Liver (tissue), 9 donors: ENCODE results near the gene SRGAP1. TPM values are rescaled to one million over a fixed set of nuclear protein-coding genes. Genes with fewer than 3 reads are reported as not detected.

Source experiments
- DNase-seq: peaks from one replicate; pipeline ENCODE4 v3.0.0-alpha.2; 2017; ENCODE audit warnings: low spot score
- H3K27ac ChIP-seq, 2 donors: one replicate each; pipeline ENCODE4 v1.7.0; 2013; ENCODE audit warnings: inconsistent platforms in 2 of 2, low read length in 2 of 2, control low read depth in 1 of 2, low read depth in 1 of 2, mild to moderate bottlenecking in 1 of 2
- H3K27me3 ChIP-seq, 4 donors: one replicate each; pipeline versions ENCODE4 v1.6.1 to v1.7.0; 2013; ENCODE audit warnings: low read length in 3 of 4, inconsistent platforms in 1 of 4, mild to moderate bottlenecking in 1 of 4, moderate library complexity in 1 of 4; ENCODE audit not compliant: control insufficient read depth in 4 of 4, insufficient read depth in 4 of 4
- H3K36me3 ChIP-seq, 4 donors: one replicate each; pipeline versions ENCODE4 v1.6.1 to v1.7.0; 2013; ENCODE audit warnings: low read length in 3 of 4, mild to moderate bottlenecking in 3 of 4, low read depth in 1 of 4, moderate library complexity in 1 of 4; ENCODE audit not compliant: control insufficient read depth in 4 of 4, insufficient read depth in 3 of 4
- H3K4me1 ChIP-seq, 4 donors: one replicate each; pipeline versions ENCODE4 v1.6.1 to v1.7.0; 2013; ENCODE audit warnings: low read length in 3 of 4, mild to moderate bottlenecking in 3 of 4, moderate library complexity in 1 of 4; ENCODE audit not compliant: control insufficient read depth in 4 of 4, insufficient read depth in 4 of 4
- H3K4me3 ChIP-seq, 3 donors: one replicate each; pipeline versions ENCODE4 v1.6.1 to v1.7.0; 2013; ENCODE audit warnings: low read length in 3 of 3, control low read depth in 1 of 3, low read depth in 1 of 3, mild to moderate bottlenecking in 1 of 3
- H3K9ac ChIP-seq, 2 donors: one replicate each; pipeline ENCODE4 v1.7.0; 2013; ENCODE audit warnings: low read length in 2 of 2, mild to moderate bottlenecking in 2 of 2, moderate library complexity in 2 of 2, control low read depth in 1 of 2, low read depth in 1 of 2
- H3K9me3 ChIP-seq, 4 donors: one replicate each; pipeline versions ENCODE4 v1.6.1 to v1.7.0; 2013; ENCODE audit warnings: low read length in 3 of 4; ENCODE audit not compliant: control insufficient read depth in 4 of 4
- ATF3 ChIP-seq: IDR thresholded peaks from 2 replicates; pipeline ENCODE4 v1.6.1; 2016; ENCODE audit warnings: antibody characterized with exemption
- CTCF ChIP-seq: fragments of 150-350 bp; IDR thresholded peaks from 2 replicates; pipeline ENCODE4 v1.5.1; 2017; ENCODE audit warnings: improper control_type of control experiment, low read depth, low read length; ENCODE audit not compliant: missing input control
- EGR1 ChIP-seq, 2 donors: IDR thresholded peaks; 2 replicates each; pipeline ENCODE4 v1.6.1; 2016 to 2018; ENCODE audit warnings: antibody characterized with exemption in 2 of 2, low read depth in 2 of 2
- FOXA1 ChIP-seq: IDR thresholded peaks from 2 replicates; pipeline ENCODE4 v1.6.1; 2016; ENCODE audit warnings: antibody characterized with exemption
- FOXA2 ChIP-seq: IDR thresholded peaks from 2 replicates; pipeline ENCODE4 v1.6.1; 2016; ENCODE audit warnings: antibody characterized with exemption
- GABPA ChIP-seq, 2 donors: IDR thresholded peaks in 1 of 2; conservative IDR thresholded peaks in 1 of 2; 2 replicates each; pipeline ENCODE4 v1.6.1; 2016; ENCODE audit warnings: antibody characterized with exemption in 2 of 2, mild to moderate bottlenecking in 1 of 2, moderate library complexity in 1 of 2
- HNF4A ChIP-seq, 2 donors: conservative IDR thresholded peaks; 2 replicates each; pipeline ENCODE4 v1.6.1; 2016; ENCODE audit warnings: antibody characterized with exemption in 2 of 2, mild to moderate bottlenecking in 2 of 2
- HNF4G ChIP-seq: IDR thresholded peaks from 2 replicates; pipeline ENCODE4 v1.6.1; 2016; ENCODE audit warnings: antibody characterized with exemption
- JUND ChIP-seq, 2 donors: IDR thresholded peaks; 2 replicates each; pipeline ENCODE4 v1.6.1; 2016; ENCODE audit warnings: antibody characterized with exemption in 2 of 2
- MAX ChIP-seq: IDR thresholded peaks from 2 replicates; pipeline ENCODE4 v1.6.1; 2016; ENCODE audit warnings: antibody characterized with exemption
- NR2F2 ChIP-seq: IDR thresholded peaks from 2 replicates; pipeline ENCODE4 v1.6.1; 2016; ENCODE audit warnings: antibody characterized with exemption
- RAD21 ChIP-seq, 2 donors: IDR thresholded peaks; 2 replicates each; pipeline ENCODE4 v1.6.1; 2016; ENCODE audit warnings: antibody characterized with exemption in 2 of 2, mild to moderate bottlenecking in 2 of 2
- REST ChIP-seq: IDR thresholded peaks from 2 replicates; pipeline ENCODE4 v1.6.1; 2016; ENCODE audit warnings: antibody characterized with exemption, mild to moderate bottlenecking
- RXRA ChIP-seq, 2 donors: IDR thresholded peaks; 2 replicates each; pipeline ENCODE4 v1.6.1; 2017 to 2018; ENCODE audit warnings: antibody characterized with exemption in 2 of 2, mild to moderate bottlenecking in 1 of 2
- SP1 ChIP-seq: IDR thresholded peaks from 2 replicates; pipeline ENCODE4 v1.6.1; 2018; ENCODE audit warnings: antibody characterized with exemption, mild to moderate bottlenecking
- TAF1 ChIP-seq: conservative IDR thresholded peaks from 2 replicates; pipeline ENCODE4 v1.6.1; 2016; ENCODE audit warnings: antibody characterized with exemption, mild to moderate bottlenecking
- YY1 ChIP-seq: IDR thresholded peaks from 2 replicates; pipeline ENCODE4 v1.6.1; 2016; ENCODE audit warnings: antibody characterized with exemption, mild to moderate bottlenecking
- ZBTB33 ChIP-seq: IDR thresholded peaks from 2 replicates; pipeline ENCODE4 v1.6.1; 2016; ENCODE audit warnings: antibody characterized with exemption
- WGBS: extraction: QIAGEN DNeasy Blood & Tissue Kit; methylation state at CpG from one replicate; pipeline ENCODE4 v1.1.7; 2013; 5-methylcytosine and 5-hydroxymethylcytosine counted together
- polyA plus RNA-seq, 2 donors: library from polyadenylated mRNA; stranded (reverse) in 1 of 2; unstranded in 1 of 2; fragments of 200-250 nt in 1 of 2; fragments of >200 nt in 1 of 2; fragmentation: Nextera tagmentation in 1 of 2; extraction: Ambion mirVana in 1 of 2; gene quantifications; one replicate each; pipeline versions ENCODE4 v1.2.1 to v1.2.3, GENCODE V29; 2013 to 2015
- total RNA-seq, 2 donors: library from RNA; depleted of rRNA; stranded (reverse); fragments of >200 nt; gene quantifications; one replicate each; pipeline ENCODE4 v1.2.3, GENCODE V29; 2014
- donor health status: healthy.
- donor health status: healthy.
- donor health status: healthy.
- donor health status: healthy.
- donor health status: healthy.

The SRGAP1 gene
- total and polyA plus RNA-seq, 4 donors: 0.28 to 1.3 (median 0.85) TPM

- H3K9ac ChIP-seq: no peak overlapping the region
- no peaks in the 10 kb centered on the region for H3K27me3 ChIP-seq
- no peak for TF ChIP-seq FOXA2
- TF ChIP-seq FOXA1: no peak
- TF ChIP-seq CTCF: no peak
- TF ChIP-seq GABPA (IDR thresholded peaks at IDR 0.05 in 1 of 2, conservative IDR thresholded peaks at IDR 0.05 in 1 of 2): no peak
- TF ChIP-seq REST: no peak
- no peak for TF ChIP-seq NR2F2
- TF ChIP-seq YY1: no peak
- no peak for TF ChIP-seq HNF4A (conservative IDR thresholded peaks at IDR 0.05)
- TF ChIP-seq RAD21 (IDR thresholded peaks at IDR 0.05): no peak
- no peak for TF ChIP-seq ATF3
- no peak for TF ChIP-seq HNF4G
- TF ChIP-seq TAF1: no peak
- TF ChIP-seq EGR1 (IDR thresholded peaks at IDR 0.05; ENCODE audit: low read depth in 2 of 2): no peak
- TF ChIP-seq JUND (IDR thresholded peaks at IDR 0.05): no peak
- no peak for TF ChIP-seq ZBTB33
- TF ChIP-seq SP1: no peak
- TF ChIP-seq RXRA (IDR thresholded peaks at IDR 0.05): no peak
- TF ChIP-seq MAX: no peak
These were observed 165.0 kb downstream of the SRGAP1 start for GRCh38 chr12:64009321-64010068.

More at GRCh38 chr12:64009321-64010068, 165.0 kb downstream of the SRGAP1 start:
- no peak overlapping the region for H3K4me3 ChIP-seq
- no peaks in the 10 kb centered on the region for H3K9me3 ChIP-seq
- no peaks in the 10 kb centered on the region for H3K36me3 ChIP-seq
- no peaks in the 10 kb centered on the region for H3K4me1 ChIP-seq
- DNase-seq: no peak
- H3K27ac ChIP-seq: no peak overlapping the region
- WGBS: 87% methylated on average over 4 of the region's 4 CpGs
